Activated CD4-positive, alpha-beta memory T cell treated with anti-CD3 and anti-CD28 coated beads for 36 hours (primary cell): ENCODE results near the gene C1QTNF4. TPM values are rescaled to one million over a fixed set of nuclear protein-coding genes. Genes with fewer than 3 reads are reported as not detected.

ENCODE experiments used
- CTCF ChIA-PET: fragments of 350-600 bp; sonication (Branson Sonifier 250); formaldehyde crosslinking; loops from one replicate; lab custom pipeline; 2021; ENCODE audit warnings: antibody characterized with exemption, inconsistent platforms; lab: Charles Lee
- POLR2A ChIA-PET: fragments of 350-600 bp; sonication (Branson Sonifier 250); formaldehyde crosslinking; loops from one replicate; lab custom pipeline; 2021; ENCODE audit warnings: antibody characterized with exemption; lab: Charles Lee
- DNase-seq: peaks from one replicate; pipeline ENCODE4 v3.0.0-alpha.2; 2020
- H3K27ac Mint-ChIP-seq: one replicate; pipeline ENCODE4 v1.8.0; 2021; ENCODE audit warnings: mixed read lengths
- H3K27me3 Mint-ChIP-seq: one replicate; pipeline ENCODE4 v1.8.0; 2021; ENCODE audit warnings: mixed read lengths
- H3K36me3 Mint-ChIP-seq: one replicate; pipeline ENCODE4 v1.8.0; 2021; ENCODE audit warnings: mixed read lengths
- H3K4me1 Mint-ChIP-seq: one replicate; pipeline ENCODE4 v1.8.0; 2021; ENCODE audit warnings: low read depth, mixed read lengths
- H3K4me3 Mint-ChIP-seq: one replicate; pipeline ENCODE4 v1.8.0; 2021; ENCODE audit warnings: mild to moderate bottlenecking, mixed read lengths
- H3K9me3 Mint-ChIP-seq: one replicate; pipeline ENCODE4 v1.8.0; 2021; ENCODE audit warnings: mixed read lengths
- intact Hi-C: fragments of 100-400 bp; cut with micrococcal nuclease; formaldehyde crosslinking; loops from one replicate; pipeline ENCODE4 v1.15.1; 2023
- total RNA-seq, 2 experiments: library from RNA; stranded (reverse); gene quantifications; one replicate each; pipeline ENCODE4 v1.2.3, GENCODE V29; 2021

The C1QTNF4 gene
- total RNA-seq, 2 experiments from 2014 or later, result not detected

GRCh38 chr11:47616726-47617416, 22.7 kb upstream of the C1QTNF4 start:
- Mint-ChIP-seq H3K4me1 (no peaks in the 10 kb centered on the region), H3K27ac (no peak overlapping the region), H3K9me3 (no peaks in the 10 kb centered on the region), H3K4me3 (no peak overlapping the region), H3K27me3 (no peaks in the 10 kb centered on the region), H3K36me3 (peaks cover 12% of the 10 kb centered on the region)
- ChIA-PET CTCF (no interaction called here), POLR2A (no interaction called here)
- intact Hi-C loops, result no loop called here
- DNase-seq, result peak; percentile 39

DNA sequence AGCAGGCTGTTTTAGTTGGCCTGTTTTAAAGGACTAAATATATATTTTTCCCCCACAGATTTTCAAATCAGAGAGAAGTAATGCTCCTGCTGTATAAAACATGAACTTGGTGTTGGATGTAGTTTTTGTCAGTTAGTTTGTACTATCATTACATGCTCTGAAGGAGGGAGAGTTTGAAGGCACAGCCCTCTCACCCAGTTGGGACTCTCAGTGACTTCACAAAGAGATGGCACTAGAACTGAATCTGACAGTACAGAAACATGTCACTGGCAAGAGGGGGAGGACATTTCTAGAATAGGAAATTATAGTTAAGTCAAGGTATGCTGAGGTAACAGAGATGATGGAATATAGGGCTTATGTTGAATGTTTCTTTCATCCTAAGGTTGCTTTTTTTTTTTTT, 21.0 kb upstream of the C1QTNF4 start:
- Mint-ChIP-seq H3K27me3 (no peaks in the 10 kb centered on the region), H3K4me3 (no peak overlapping the region), H3K27ac (no peak overlapping the region), H3K4me1 (no peaks in the 10 kb centered on the region), H3K9me3 (no peaks in the 10 kb centered on the region), H3K36me3 (peaks cover 8% of the 10 kb centered on the region)
- intact Hi-C loops, result no loop called here
- DNase-seq, result no peak
- CTCF ChIA-PET, result no interaction called here
- POLR2A ChIA-PET, result no interaction called here

DNA sequence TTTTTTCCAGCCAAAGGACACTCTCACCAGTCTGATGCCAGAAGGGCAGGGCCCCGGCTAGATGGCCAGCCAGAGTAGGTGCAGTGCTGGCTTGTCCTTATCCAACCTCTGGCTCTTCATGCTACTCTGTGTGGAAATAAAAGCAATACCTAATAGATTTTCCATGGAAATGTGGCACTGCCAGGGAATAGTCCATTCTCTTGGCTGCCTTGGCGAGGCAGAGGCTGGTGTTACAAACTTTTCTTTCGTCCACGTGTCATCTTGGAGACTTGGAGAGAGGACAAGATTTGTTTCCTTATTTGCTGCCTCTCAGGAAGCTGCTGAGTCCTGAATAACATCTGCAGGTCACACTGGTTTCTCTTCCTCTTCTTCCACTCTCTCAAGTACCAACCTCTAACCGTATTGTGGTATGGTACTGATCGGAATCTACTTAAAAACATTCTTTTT, 17.2 kb upstream of the C1QTNF4 start:
- DNase-seq, result no peak
- POLR2A ChIA-PET, result interaction anchor here (0.7 kb wide), 1 partner anchor 239 kb away, joined by 3 read pairs; no protein-coding TSS in a partner anchor
- no peaks in the 10 kb centered on the region for H3K9me3 Mint-ChIP-seq
- CTCF ChIA-PET, result no interaction called here
- H3K27ac Mint-ChIP-seq, result no peak overlapping the region
- H3K27me3 Mint-ChIP-seq, result no peaks in the 10 kb centered on the region
- no peak overlapping the region for H3K4me3 Mint-ChIP-seq
- intact Hi-C loops, result no loop called here
- no peaks in the 10 kb centered on the region for H3K4me1 Mint-ChIP-seq
- peaks cover 2% of the 10 kb centered on the region for H3K36me3 Mint-ChIP-seq

DNA sequence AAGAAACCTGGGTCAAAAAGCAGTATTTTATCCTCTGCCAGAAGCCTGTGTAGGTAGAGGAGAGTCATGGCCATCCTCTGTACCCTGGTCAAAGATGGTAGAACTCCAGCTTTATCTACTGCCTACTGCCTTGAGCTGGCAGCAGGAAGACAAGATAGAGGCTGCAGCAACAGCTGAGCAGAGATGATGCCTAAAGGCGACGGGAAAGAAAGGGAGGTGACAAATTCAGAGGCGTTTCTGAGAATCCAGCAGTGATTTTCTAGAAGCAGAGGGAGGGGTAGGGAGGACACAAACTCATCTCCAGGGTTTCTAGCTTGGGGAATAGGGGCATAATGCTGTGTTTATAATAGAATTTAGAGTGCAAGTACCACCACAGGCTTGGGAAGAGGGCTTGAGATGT, 15.5 kb upstream of the C1QTNF4 start:
- ChIA-PET CTCF (no interaction called here), POLR2A (no interaction called here)
- no peaks in the 10 kb centered on the region for H3K4me1 Mint-ChIP-seq
- peaks cover 2% of the 10 kb centered on the region for H3K36me3 Mint-ChIP-seq
- H3K4me3 Mint-ChIP-seq, result no peak overlapping the region
- no peaks in the 10 kb centered on the region for H3K9me3 Mint-ChIP-seq
- DNase-seq, result no peak
- H3K27ac Mint-ChIP-seq, result no peak overlapping the region
- intact Hi-C loops, result no loop called here
- no peaks in the 10 kb centered on the region for H3K27me3 Mint-ChIP-seq

- H3K9me3 Mint-ChIP-seq, result no peaks in the 10 kb centered on the region
- no peaks in the 10 kb centered on the region for H3K27me3 Mint-ChIP-seq
- no peak overlapping the region for H3K27ac Mint-ChIP-seq
- intact Hi-C loops, result no loop called here
- no peaks in the 10 kb centered on the region for H3K4me1 Mint-ChIP-seq
- no peak overlapping the region for H3K4me3 Mint-ChIP-seq
- CTCF ChIA-PET, result interaction anchor here (1.6 kb wide), 1 partner anchor 245 kb away, joined by 4 read pairs; no protein-coding TSS in a partner anchor
- DNase-seq, result no peak
- H3K36me3 Mint-ChIP-seq, result peaks cover 2% of the 10 kb centered on the region
- POLR2A ChIA-PET, result no interaction called here
These were observed 13.2 kb upstream of the C1QTNF4 start for GRCh38 chr11:47607380-47607779.

DNA sequence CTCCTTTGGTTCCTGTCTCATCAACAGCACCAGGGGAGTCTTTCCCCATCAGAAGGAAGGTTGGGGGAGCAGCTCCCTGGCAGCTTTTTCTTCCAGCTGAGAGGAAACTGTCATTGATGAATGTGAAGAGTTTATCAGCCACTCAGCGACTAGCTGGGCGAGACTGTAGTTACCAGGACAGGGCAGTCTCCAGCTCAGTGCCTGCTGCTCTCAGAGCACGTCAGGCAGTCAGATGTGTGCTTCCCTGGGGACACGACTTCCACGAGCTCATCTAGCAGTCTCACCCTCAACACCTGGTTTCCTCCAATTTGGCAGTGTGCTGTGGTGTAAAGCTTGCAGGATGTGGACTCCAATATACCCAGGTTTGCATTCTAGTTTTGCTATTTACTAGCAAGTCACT, 12.5 kb upstream of the C1QTNF4 start:
- DNase-seq, result no peak
- no peaks in the 10 kb centered on the region for H3K4me1 Mint-ChIP-seq
- POLR2A ChIA-PET, result no interaction called here
- CTCF ChIA-PET, result interaction anchor here (1.6 kb wide), 1 partner anchor 246 kb away, joined by 4 read pairs; no protein-coding TSS in a partner anchor
- H3K9me3 Mint-ChIP-seq, result no peaks in the 10 kb centered on the region
- intact Hi-C loops, result no loop called here
- H3K4me3 Mint-ChIP-seq, result no peak overlapping the region
- H3K27ac Mint-ChIP-seq, result no peak overlapping the region
- no peaks in the 10 kb centered on the region for H3K27me3 Mint-ChIP-seq
- peaks cover 2% of the 10 kb centered on the region for H3K36me3 Mint-ChIP-seq

DNA sequence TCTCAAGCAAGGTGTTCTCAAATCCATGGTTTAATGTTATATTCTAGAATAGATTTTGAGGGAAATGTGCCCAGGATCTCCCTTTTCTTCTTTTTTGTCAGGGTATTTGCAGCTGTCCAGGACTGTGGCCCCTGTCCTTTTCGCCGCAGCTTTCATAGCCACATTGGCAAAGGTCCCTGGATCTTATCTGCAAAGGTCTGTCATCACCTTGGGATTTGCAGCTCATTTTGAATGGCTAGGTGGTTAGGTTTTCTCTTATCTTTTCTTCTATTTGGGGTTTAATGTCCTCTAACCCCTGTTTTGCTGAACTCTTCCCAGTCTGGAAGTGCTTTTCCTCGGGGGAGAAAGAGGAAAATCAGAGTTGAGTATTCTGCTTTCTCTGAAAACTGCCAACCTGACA, 11.7 kb upstream of the C1QTNF4 start:
- no peak overlapping the region for H3K4me3 Mint-ChIP-seq
- ChIA-PET POLR2A (no interaction called here), CTCF (interaction anchor here (1.6 kb wide), 1 partner anchor 247 kb away, joined by 4 read pairs; no protein-coding TSS in a partner anchor)
- H3K27me3 Mint-ChIP-seq, result no peaks in the 10 kb centered on the region
- intact Hi-C loops, result no loop called here
- H3K9me3 Mint-ChIP-seq, result no peaks in the 10 kb centered on the region
- no peaks in the 10 kb centered on the region for H3K4me1 Mint-ChIP-seq
- H3K36me3 Mint-ChIP-seq, result peaks cover 2% of the 10 kb centered on the region
- no peak for DNase-seq
- H3K27ac Mint-ChIP-seq, result no peak overlapping the region

GRCh38 chr11:47603295-47603694, 9.1 kb upstream of the C1QTNF4 start:
- Mint-ChIP-seq H3K4me3 (no peak overlapping the region), H3K36me3 (peaks cover 2% of the 10 kb centered on the region), H3K27ac (no peak overlapping the region), H3K9me3 (no peaks in the 10 kb centered on the region), H3K27me3 (no peaks in the 10 kb centered on the region), H3K4me1 (no peaks in the 10 kb centered on the region)
- ChIA-PET CTCF (no interaction called here), POLR2A (no interaction called here)
- DNase-seq, result no peak
- intact Hi-C loops, result no loop called here

GRCh38 chr11:47599902-47600301, 5.7 kb upstream of the C1QTNF4 start:
- H3K4me1 Mint-ChIP-seq, result no peaks in the 10 kb centered on the region
- CTCF ChIA-PET, result no interaction called here
- intact Hi-C loops, result no loop called here
- peaks cover 8% of the 10 kb centered on the region for H3K27me3 Mint-ChIP-seq
- H3K4me3 Mint-ChIP-seq, result no peak overlapping the region
- no peaks in the 10 kb centered on the region for H3K9me3 Mint-ChIP-seq
- H3K36me3 Mint-ChIP-seq, result no peaks in the 10 kb centered on the region
- no peak overlapping the region for H3K27ac Mint-ChIP-seq
- POLR2A ChIA-PET, result no interaction called here
- no peak for DNase-seq

GRCh38 chr11:47595967-47596366, 1.8 kb upstream of the C1QTNF4 start:
- H3K4me3 Mint-ChIP-seq, result no peak overlapping the region
- H3K27me3 Mint-ChIP-seq, result peaks cover 32% of the 10 kb centered on the region
- no peak overlapping the region for H3K27ac Mint-ChIP-seq
- ChIA-PET CTCF (no interaction called here), POLR2A (interaction anchor here (0.6 kb wide), 1 partner anchor 50 kb away, joined by 3 read pairs; no protein-coding TSS in a partner anchor)
- intact Hi-C loops, result no loop called here
- DNase-seq, result no peak
- H3K9me3 Mint-ChIP-seq, result no peaks in the 10 kb centered on the region
- peaks cover 8% of the 10 kb centered on the region for H3K4me1 Mint-ChIP-seq
- no peaks in the 10 kb centered on the region for H3K36me3 Mint-ChIP-seq

DNA sequence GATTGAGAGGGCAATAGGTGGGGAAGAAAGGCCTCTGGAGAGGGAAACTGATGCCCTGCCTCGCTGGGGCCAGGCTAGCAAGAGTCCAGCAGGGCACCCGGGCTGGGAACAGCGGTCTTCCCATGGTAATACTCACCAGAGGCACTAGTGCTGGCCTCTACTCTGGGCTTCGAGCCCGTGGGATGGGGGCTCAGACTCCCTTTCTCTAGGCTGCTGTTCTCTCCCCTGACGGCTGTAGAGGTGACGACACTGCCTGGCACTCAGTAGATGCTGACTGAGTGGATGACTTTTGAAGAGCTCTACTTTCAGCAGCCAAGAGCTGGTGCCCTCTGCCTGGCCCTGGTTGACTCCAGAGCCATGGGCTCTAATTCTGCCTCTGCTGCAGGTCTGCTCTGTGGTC, 818 bp upstream of the C1QTNF4 start:
- peaks cover 32% of the 10 kb centered on the region for H3K27me3 Mint-ChIP-seq
- intact Hi-C loops, result no loop called here
- H3K4me3 Mint-ChIP-seq, result no peak overlapping the region
- ChIA-PET POLR2A (interaction anchor here (1.3 kb wide), 1 partner anchor 16 kb away, joined by 4 read pairs; the partner anchor contains the start of genes KBTBD4 and NDUFS3), CTCF (no interaction called here)
- peaks cover 8% of the 10 kb centered on the region for H3K4me1 Mint-ChIP-seq
- H3K9me3 Mint-ChIP-seq, result no peaks in the 10 kb centered on the region
- no peak overlapping the region for H3K27ac Mint-ChIP-seq
- no peaks in the 10 kb centered on the region for H3K36me3 Mint-ChIP-seq
- DNase-seq, result no peak

DNA sequence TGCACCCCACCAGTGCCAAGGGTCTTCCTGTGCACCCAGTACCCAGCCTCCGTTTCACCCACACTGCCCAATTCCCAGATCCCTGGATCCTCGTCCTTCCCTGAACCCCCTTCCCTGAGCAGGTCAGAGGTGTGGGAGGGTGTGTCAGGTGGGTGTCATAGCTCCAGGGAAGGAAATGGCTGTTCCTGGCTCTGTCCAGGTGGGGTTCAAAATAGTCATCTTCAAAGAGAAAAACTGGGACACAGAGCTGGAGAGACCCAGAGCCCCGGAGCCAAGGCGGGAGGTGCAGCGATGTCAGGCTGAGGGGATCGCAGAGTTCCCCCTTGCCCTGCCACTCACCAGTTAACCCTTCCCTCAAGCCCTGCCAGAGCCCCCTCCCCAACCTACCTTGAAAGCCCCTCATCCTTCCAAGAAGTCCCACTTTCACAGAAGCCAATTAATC, 698 bp downstream of the C1QTNF4 start:
- DNase-seq, result no peak
- H3K27ac Mint-ChIP-seq, result no peak overlapping the region
- peaks cover 8% of the 10 kb centered on the region for H3K4me1 Mint-ChIP-seq
- ChIA-PET CTCF (no interaction called here), POLR2A (no interaction called here)
- intact Hi-C loops, result no loop called here
- no peak overlapping the region for H3K4me3 Mint-ChIP-seq
- no peaks in the 10 kb centered on the region for H3K9me3 Mint-ChIP-seq
- peaks cover 32% of the 10 kb centered on the region for H3K27me3 Mint-ChIP-seq
- H3K36me3 Mint-ChIP-seq, result no peaks in the 10 kb centered on the region

- intact Hi-C loops, result no loop called here
- peaks cover 8% of the 10 kb centered on the region for H3K4me1 Mint-ChIP-seq
- CTCF ChIA-PET, result no interaction called here
- POLR2A ChIA-PET, result interaction anchor here (0.6 kb wide), 1 partner anchor 122 kb away, joined by 3 read pairs; no protein-coding TSS in a partner anchor
- no peak overlapping the region for H3K4me3 Mint-ChIP-seq
- no peak overlapping the region for H3K27ac Mint-ChIP-seq
- H3K27me3 Mint-ChIP-seq, result peaks cover 32% of the 10 kb centered on the region
- no peaks in the 10 kb centered on the region for H3K9me3 Mint-ChIP-seq
- no peaks in the 10 kb centered on the region for H3K36me3 Mint-ChIP-seq
- no peak for DNase-seq
These were observed 1.2 kb downstream of the C1QTNF4 start for GRCh38 chr11:47592970-47593369.
